Esophagus muscularis mucosa (tissue), 3 donors: ENCODE data around the gene NIP7.

Experiments used
- EP300 ChIP-seq: sonication (generic); formaldehyde crosslinking; IDR thresholded peaks from one replicate; pipeline ENCODE4 v1.6.1; 2017; ENCODE audit warnings: antibody characterized with exemption
- TF ChIP-seq, protein P1 (sequence below), 3 experiments: fragments of 200-600 bp in 2 of 3; fragments of 450-650 bp in 1 of 3; sonication (generic) in 2 of 3; IDR thresholded peaks; one replicate each; pipeline ENCODE4 v1.5.1; 2017 to 2019; ENCODE audit warnings: antibody characterized with exemption in 3 of 3, mild to moderate bottlenecking in 2 of 3, moderate library complexity in 1 of 3

DNA sequence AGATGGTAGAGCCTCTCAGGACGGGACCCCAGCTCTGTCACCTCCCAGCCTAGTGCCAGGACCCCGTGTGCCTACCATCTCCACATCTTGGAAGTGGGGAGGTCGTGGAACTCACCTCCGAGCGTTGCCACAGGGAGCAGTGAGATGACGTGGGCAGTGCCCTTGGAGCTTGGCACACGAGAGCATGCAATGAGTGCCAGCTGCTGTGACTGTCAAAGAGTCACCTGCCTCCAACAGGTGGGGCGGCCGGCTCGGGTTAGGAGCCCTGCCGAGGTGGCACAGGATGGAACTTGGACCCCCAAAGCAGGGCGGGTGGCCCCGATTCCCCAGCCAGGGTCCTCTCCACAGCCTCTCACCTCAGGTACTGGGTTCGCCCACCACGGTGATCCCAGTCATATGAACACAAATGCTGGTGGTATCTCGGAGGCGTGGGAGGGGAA, 23.0 kb upstream of the NIP7 start:
- no peak for TF ChIP-seq EP300
- TF ChIP-seq, protein P1, sequence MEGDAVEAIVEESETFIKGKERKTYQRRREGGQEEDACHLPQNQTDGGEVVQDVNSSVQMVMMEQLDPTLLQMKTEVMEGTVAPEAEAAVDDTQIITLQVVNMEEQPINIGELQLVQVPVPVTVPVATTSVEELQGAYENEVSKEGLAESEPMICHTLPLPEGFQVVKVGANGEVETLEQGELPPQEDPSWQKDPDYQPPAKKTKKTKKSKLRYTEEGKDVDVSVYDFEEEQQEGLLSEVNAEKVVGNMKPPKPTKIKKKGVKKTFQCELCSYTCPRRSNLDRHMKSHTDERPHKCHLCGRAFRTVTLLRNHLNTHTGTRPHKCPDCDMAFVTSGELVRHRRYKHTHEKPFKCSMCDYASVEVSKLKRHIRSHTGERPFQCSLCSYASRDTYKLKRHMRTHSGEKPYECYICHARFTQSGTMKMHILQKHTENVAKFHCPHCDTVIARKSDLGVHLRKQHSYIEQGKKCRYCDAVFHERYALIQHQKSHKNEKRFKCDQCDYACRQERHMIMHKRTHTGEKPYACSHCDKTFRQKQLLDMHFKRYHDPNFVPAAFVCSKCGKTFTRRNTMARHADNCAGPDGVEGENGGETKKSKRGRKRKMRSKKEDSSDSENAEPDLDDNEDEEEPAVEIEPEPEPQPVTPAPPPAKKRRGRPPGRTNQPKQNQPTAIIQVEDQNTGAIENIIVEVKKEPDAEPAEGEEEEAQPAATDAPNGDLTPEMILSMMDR (IDR thresholded peaks at IDR 0.05): no peak
